Pancreas (tissue), 10 donors: Measurements from ENCODE around the gene PSMC3. TPM values are rescaled to one million over a fixed set of nuclear protein-coding genes. Genes with fewer than 3 reads are reported as not detected.

Experiments
- ATAC-seq, 4 donors: fragments of 200-7000 bp; cut with Tn5 transposase; one replicate each; pipeline versions ENCODE4 v1.8.0 to v1.9.1; 2020; ENCODE audit warnings: mild to moderate bottlenecking in 4 of 4, moderate library complexity in 4 of 4
- DNase-seq, 6 donors: peaks; one replicate each; pipeline ENCODE4 v3.0.0-alpha.2; 2020
- FAIRE-seq: peaks from 2 replicates; lab custom pipeline; 2012; peaks lifted over from hg19 to GRCh38; lab: Jason Lieb, UNC
- H3K27ac ChIP-seq, 4 donors: fragments of 200-600 bp; sonication (generic); 1 replicate in 3 of 4; 2 replicates in 1 of 4; pipeline versions ENCODE4 v1.5.0 to v1.8.0; 2020
- H3K27me3 ChIP-seq, 4 donors: fragments of 200-600 bp; one replicate each; pipeline ENCODE4 v1.8.0; 2021
- H3K36me3 ChIP-seq, 3 donors: fragments of 200-600 bp; sonication (generic) in 1 of 3; one replicate each; pipeline versions ENCODE4 v1.5.0 to v1.8.0; 2020 to 2021
- H3K4me1 ChIP-seq, 3 donors: fragments of 200-600 bp; one replicate each; pipeline ENCODE4 v1.8.0; 2021
- H3K4me3 ChIP-seq, 4 donors: fragments of 200-600 bp; sonication (generic) in 2 of 4; one replicate each; pipeline versions ENCODE4 v1.5.0 to v1.8.0; 2020 to 2021
- H3K9me3 ChIP-seq, 4 donors: fragments of 200-600 bp; one replicate each; pipeline ENCODE4 v1.8.0; 2021
- CTCF ChIP-seq, 4 donors: fragments of 200-600 bp; sonication (generic) in 3 of 4; IDR thresholded peaks; one replicate each; pipeline versions ENCODE4 v1.5.0 to v1.8.0; 2021; ENCODE audit warnings: antibody characterized with exemption in 4 of 4
- WGBS, 2 donors: extraction: QIAGEN DNeasy Blood & Tissue Kit; methylation state at CpG; one replicate each; pipeline ENCODE4 v1.1.7; 2013; 5-methylcytosine and 5-hydroxymethylcytosine counted together
- intact Hi-C, 3 donors: fragments of 100-400 bp; cut with DNase I; formaldehyde crosslinking; loops; one replicate each; pipeline versions ENCODE4 v1.11.1 to v1.14.2; 2022
- polyA plus RNA-seq, 2 donors: library from polyadenylated mRNA; stranded (reverse); fragments of 200-250 nt; gene quantifications; one replicate each; pipeline ENCODE4 v1.2.3, GENCODE V29; 2013
- total RNA-seq, 6 donors: library from RNA; stranded (reverse); fragmentation: NEBNext Ultra II Directional in 4 of 6; extraction: Animal tissue kit (Norgen Biotek cat#: 25700) in 4 of 6; gene quantifications; one replicate each; pipeline versions ENCODE4 v1.2.1 to v1.2.4, GENCODE V29; 2021 to 2023
- donor health status: healthy with polysubstance abuse.
- donor health status: DM: no; HTN: no; CAD: no; lungs with moderate emphysema.
- donor health status: DM: no; HTN: no; CAD: no.
- donor health status: control.
- donor health status: control.
- donor health status: Bipolar disorder and iron deficiency.
- donor health status: DM: yes; HTN: yes; CAD: no.
- donor health status: DM: no; HTN: no; CAD: no.
- donor health status: DM: no; HTN: no; CAD: no.
- donor health status: DM: yes; HTN: yes; CAD: no.

The PSMC3 gene
- total and polyA plus RNA-seq, 8 donors, result 37.4 to 67.5 (median 51.7) TPM

GRCh38 chr11:47398011-47398410 lies 28.2 kb downstream of the PSMC3 start:
- Histone ChIP-seq H3K36me3 (no peaks in the 10 kb centered on the region), H3K9me3 (no peaks in the 10 kb centered on the region), H3K27ac (no peak overlapping the region), H3K4me1 (peaks cover 0 to 5% (median 0%) of the 10 kb centered on the region in 3 donors), H3K4me3 (no peak overlapping the region), H3K27me3 (no peaks in the 10 kb centered on the region)
- FAIRE-seq (no peak), DNase-seq (peak in 1 of 6 donors; percentile 8), ATAC-seq (no peak)
- WGBS, 2 donors, result 87 to 98% methylated on average over 3 of the region's 3 CpGs
- no peak for TF ChIP-seq CTCF (IDR thresholded peaks at IDR 0.05)
- intact Hi-C loops, result no loop called here

GRCh38 chr11:47396049-47396320 lies 30.3 kb downstream of the PSMC3 start:
- peak overlapping the region in 1 of 4 donors; percentile 61 for H3K27ac ChIP-seq
- H3K4me1 ChIP-seq, result peaks cover 0 to 5% (median 0%) of the 10 kb centered on the region in 3 donors
- TF ChIP-seq CTCF (IDR thresholded peaks at IDR 0.05), result no peak
- intact Hi-C loops, result no loop called here
- peak in 1 of 6 donors; percentile 33 for DNase-seq
- no peaks in the 10 kb centered on the region for H3K36me3 ChIP-seq
- H3K9me3 ChIP-seq, result no peaks in the 10 kb centered on the region
- WGBS, 2 donors, result 87 to 90% methylated on average over 3 of the region's 3 CpGs
- H3K27me3 ChIP-seq, result no peaks in the 10 kb centered on the region
- H3K4me3 ChIP-seq, result no peak overlapping the region
- FAIRE-seq, result no peak
- no peak for ATAC-seq

- peak in 3 of 6 donors; percentile 30 to 79 (median 50) for DNase-seq
- Histone ChIP-seq H3K9me3 (no peaks in the 10 kb centered on the region), H3K27ac (peak overlapping the region in 2 of 4 donors; percentile 61 to 78), H3K27me3 (no peaks in the 10 kb centered on the region), H3K36me3 (no peaks in the 10 kb centered on the region), H3K4me3 (peak overlapping the region in 1 of 4 donors; percentile 10), H3K4me1 (peaks cover 0 to under 1% (median 0%) of the 10 kb centered on the region in 3 donors)
- no peak for FAIRE-seq
- ATAC-seq, result no peak
- WGBS, 2 donors, result 77 to 86% methylated on average over 25 of the region's 25 CpGs
- intact Hi-C loops, result no loop called here
- TF ChIP-seq CTCF (IDR thresholded peaks at IDR 0.05), result no peak
These were observed 30.8 kb downstream of the PSMC3 start for GRCh38 chr11:47395223-47396048.

- FAIRE-seq (no peak), ATAC-seq (peak in 3 of 4 donors; percentile 34 to 58 (median 46)), DNase-seq (peak in 1 of 6 donors; percentile 52)
- Histone ChIP-seq H3K27me3 (no peaks in the 10 kb centered on the region), H3K4me3 (peak overlapping the region in 1 of 4 donors; percentile 10), H3K36me3 (no peaks in the 10 kb centered on the region), H3K9me3 (no peaks in the 10 kb centered on the region), H3K27ac (peak overlapping the region in 2 of 4 donors; percentile 61 to 78), H3K4me1 (no peaks in the 10 kb centered on the region)
- intact Hi-C loops, result no loop called here
- TF ChIP-seq CTCF (IDR thresholded peaks at IDR 0.05), result no peak
- WGBS, 2 donors, result 84 to 86% methylated on average over 36 to 39 of the region's 39 CpGs
These were observed 31.7 kb downstream of the PSMC3 start for GRCh38 chr11:47394322-47395222.
